GM12872 (cell line): ENCODE measurements around the gene JMJD1C.

Experiments
- CTCF ChIP-seq: IDR thresholded peaks from 3 replicates; pipeline ENCODE4 v1.5.1; 2011; ENCODE audit warnings: low read depth, mild to moderate bottlenecking, low read length, moderate library complexity; ENCODE audit not compliant: insufficient read depth

The JMJD1C gene

GRCh38 chr10:63441404-63441803, 24.4 kb downstream of the JMJD1C start:
- no peak for TF ChIP-seq CTCF

GRCh38 chr10:63439607-63440006, 26.2 kb downstream of the JMJD1C start:
- no peak for TF ChIP-seq CTCF

- no peak for TF ChIP-seq CTCF
Observed at GRCh38 chr10:63438506-63439498, 27.0 kb downstream of the JMJD1C start.

GRCh38 chr10:63437116-63437949, 28.4 kb downstream of the JMJD1C start:
- no peak for TF ChIP-seq CTCF

GRCh38 chr10:63436225-63436624, 29.6 kb downstream of the JMJD1C start:
- TF ChIP-seq CTCF = no peak

- no peak for TF ChIP-seq CTCF
Observed at GRCh38 chr10:63434866-63435854, 30.6 kb downstream of the JMJD1C start.
